Esophagus muscularis mucosa (tissue), 4 donors: ENCODE measurements around the gene AKAP12. TPM values are rescaled to one million over a fixed set of nuclear protein-coding genes. Genes with fewer than 3 reads are reported as not detected.

ENCODE experiments used
- DNase-seq: peaks from one replicate; pipeline ENCODE4 v3.0.0-alpha.2; 2017; ENCODE audit errors: extremely low spot score
- H3K27ac ChIP-seq, 4 donors: fragments of 200-600 bp; sonication (generic); replicated peaks in 1 of 4; 1 replicate in 3 of 4; 2 replicates in 1 of 4; pipeline ENCODE4 v1.5.1; 2016 to 2019; ENCODE audit warnings: mild to moderate bottlenecking in 1 of 4
- H3K27me3 ChIP-seq, 4 donors: fragments of 200-600 bp; sonication (generic); one replicate each; pipeline versions ENCODE4 v1.5.1 to v1.6.0; 2016 to 2019
- H3K36me3 ChIP-seq, 4 donors: fragments of 200-600 bp; sonication (generic); one replicate each; pipeline ENCODE4 v1.5.1; 2016 to 2019
- H3K4me1 ChIP-seq, 4 donors: fragments of 200-600 bp; sonication (generic); one replicate each; pipeline ENCODE4 v1.5.1; 2016 to 2019
- H3K4me3 ChIP-seq, 4 donors: fragments of 200-600 bp; sonication (generic); 1 replicate in 2 of 4; 2 replicates in 2 of 4; pipeline ENCODE4 v1.5.1; 2016 to 2019; ENCODE audit warnings: mild to moderate bottlenecking in 4 of 4, moderate library complexity in 1 of 4
- H3K9me3 ChIP-seq, 4 donors: fragments of 200-600 bp; sonication (generic); 1 replicate in 3 of 4; 2 replicates in 1 of 4; pipeline ENCODE4 v1.5.1; 2016 to 2019
- CTCF ChIP-seq, 3 experiments: fragments of 200-600 bp in 2 of 3; fragments of 450-650 bp in 1 of 3; sonication (generic) in 2 of 3; IDR thresholded peaks; one replicate each; pipeline ENCODE4 v1.5.1; 2017 to 2019; ENCODE audit warnings: antibody characterized with exemption in 3 of 3, mild to moderate bottlenecking in 2 of 3, moderate library complexity in 1 of 3
- EP300 ChIP-seq: sonication (generic); formaldehyde crosslinking; IDR thresholded peaks from one replicate; pipeline ENCODE4 v1.6.1; 2017; ENCODE audit warnings: antibody characterized with exemption
- POLR2A ChIP-seq: fragments of 450-650 bp; IDR thresholded peaks from one replicate; pipeline ENCODE4 v1.6.1; 2017; ENCODE audit warnings: antibody characterized with exemption, moderate library complexity, mild to moderate bottlenecking, low read depth
- POLR2AphosphoS5 ChIP-seq, 2 donors: sonication (generic); formaldehyde crosslinking; IDR thresholded peaks; one replicate each; pipeline ENCODE4 v1.6.1; 2017; ENCODE audit warnings: antibody characterized with exemption in 2 of 2
- WGBS: methylation state at CpG from one replicate; pipeline ENCODE4 v1.1.5; 2018; 5-methylcytosine and 5-hydroxymethylcytosine counted together
- intact Hi-C: fragments of 100-400 bp; cut with DNase I; formaldehyde crosslinking; loops from one replicate; pipeline ENCODE4 v1.15.1; 2023
- total RNA-seq, 4 donors: library from RNA; depleted of rRNA; stranded (reverse); fragments of >200 nt; gene quantifications; one replicate each; pipeline versions ENCODE4 v1.1.0 to v1.2.1, GENCODE V29; 2016

AKAP12 gene
- total RNA-seq, 4 donors from 2014 or later: 108 to 215 (median 187) TPM

DNA sequence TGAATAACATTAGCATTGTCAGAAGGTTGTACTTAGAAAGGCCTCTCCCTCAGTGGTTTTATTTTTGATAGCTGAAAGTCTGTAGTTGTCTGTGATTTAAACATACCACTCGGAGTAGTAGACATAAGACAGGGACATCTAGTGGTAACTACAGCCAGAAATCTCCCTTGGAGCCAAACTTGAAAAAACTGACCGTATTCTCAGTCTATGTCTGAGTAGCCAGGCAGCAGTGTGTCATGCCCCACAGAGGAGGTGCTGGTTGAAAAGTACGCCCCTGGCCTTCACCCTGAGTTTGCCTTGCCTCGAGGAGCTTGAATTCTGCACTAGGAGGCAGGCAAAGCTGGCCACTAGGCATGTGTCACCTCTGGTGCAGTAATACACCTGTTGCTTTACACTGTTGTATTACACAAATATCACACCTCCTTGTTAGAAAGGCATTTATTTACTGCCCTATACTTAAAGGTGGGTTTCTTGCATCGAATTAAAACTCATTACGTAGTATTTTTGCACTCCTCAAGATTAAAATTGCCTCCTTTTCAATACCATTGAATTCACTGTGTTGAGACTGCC lies 130.8 kb downstream of the AKAP12 start:
- no peak overlapping the region for H3K27ac ChIP-seq
- no peak for DNase-seq
- peaks cover 17 to 58% (median 38%) of the 10 kb centered on the region in 4 donors for H3K36me3 ChIP-seq
- WGBS: 68% methylated on average over 6 of the region's 6 CpGs
- peaks cover 8 to 15% (median 8%) of the 10 kb centered on the region in 4 donors for H3K4me1 ChIP-seq
- no peak overlapping the region for H3K4me3 ChIP-seq
- H3K27me3 ChIP-seq: no peaks in the 10 kb centered on the region
- TF ChIP-seq CTCF (IDR thresholded peaks at IDR 0.05) (no peak), POLR2A (no peak), POLR2AphosphoS5 (IDR thresholded peaks at IDR 0.05) (no peak), EP300 (no peak)
- H3K9me3 ChIP-seq: no peaks in the 10 kb centered on the region
- intact Hi-C loops: no loop called here

DNA sequence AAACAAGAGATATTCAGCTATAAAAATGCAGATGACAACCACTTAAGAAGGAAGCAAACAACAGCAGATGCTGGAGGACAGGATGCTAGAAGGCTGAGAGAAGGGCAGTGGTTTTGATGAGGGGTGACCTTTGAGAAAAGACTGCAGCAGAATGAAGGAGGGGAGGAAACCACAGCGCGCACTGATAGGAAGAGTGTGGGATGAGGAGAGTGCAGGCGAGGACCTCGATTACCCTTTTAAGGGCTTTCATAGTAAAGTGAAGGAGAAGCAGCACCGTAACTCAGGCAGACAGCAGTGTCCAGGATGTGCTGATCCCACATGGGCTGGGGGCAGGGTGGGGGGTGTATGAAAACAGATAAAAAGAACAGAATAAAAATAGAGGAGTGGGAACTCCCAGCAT lies 132.4 kb downstream of the AKAP12 start:
- intact Hi-C loops: no loop called here
- peaks cover 7 to 45% (median 24%) of the 10 kb centered on the region in 4 donors for H3K36me3 ChIP-seq

GRCh38 chr6:151374036-151374683 lies 134.4 kb downstream of the AKAP12 start:
- 72% methylated on average over 5 of the region's 5 CpGs for WGBS
- H3K36me3 ChIP-seq: peaks cover 7 to 34% (median 19%) of the 10 kb centered on the region in 4 donors
- H3K4me3 ChIP-seq: no peak overlapping the region
- DNase-seq: no peak
- H3K27me3 ChIP-seq: no peaks in the 10 kb centered on the region
- no peaks in the 10 kb centered on the region for H3K9me3 ChIP-seq
- no peak for TF ChIP-seq EP300
- intact Hi-C loops: no loop called here
- H3K4me1 ChIP-seq: peaks cover 8 to 15% (median 8%) of the 10 kb centered on the region in 4 donors
- peak overlapping the region in 2 of 4 donors; percentile 3 to 11 for H3K27ac ChIP-seq

More for the DNA sequence above, 132.4 kb downstream of the AKAP12 start:
- 87% methylated on average over 5 of the region's 5 CpGs for WGBS
- H3K4me3 ChIP-seq: no peak overlapping the region
- no peaks in the 10 kb centered on the region for H3K27me3 ChIP-seq
- peaks cover 8 to 15% (median 8%) of the 10 kb centered on the region in 4 donors for H3K4me1 ChIP-seq
- no peak for DNase-seq
- TF ChIP-seq POLR2A (no peak), CTCF (IDR thresholded peaks at IDR 0.05) (no peak), EP300 (no peak)
- H3K9me3 ChIP-seq: no peaks in the 10 kb centered on the region
- H3K27ac ChIP-seq: no peak overlapping the region

- Histone ChIP-seq H3K4me1 (peaks cover 8 to 19% (median 12%) of the 10 kb centered on the region in 4 donors), H3K27ac (no peak overlapping the region), H3K9me3 (no peaks in the 10 kb centered on the region), H3K36me3 (peaks cover 7 to 20% (median 13%) of the 10 kb centered on the region in 4 donors), H3K4me3 (no peak overlapping the region), H3K27me3 (no peaks in the 10 kb centered on the region)
- intact Hi-C loops: no loop called here
- 81% methylated on average over 2 of the region's 2 CpGs for WGBS
- TF ChIP-seq POLR2A (no peak), EP300 (no peak)
- DNase-seq: no peak
These were observed 136.1 kb downstream of the AKAP12 start for GRCh38 chr6:151375833-151376232.

GRCh38 chr6:151376440-151376839 lies 136.7 kb downstream of the AKAP12 start:
- Histone ChIP-seq H3K4me1 (peaks cover 8 to 21% (median 13%) of the 10 kb centered on the region in 4 donors), H3K36me3 (peaks cover 2 to 14% (median 10%) of the 10 kb centered on the region in 4 donors), H3K27ac (no peak overlapping the region), H3K4me3 (no peak overlapping the region), H3K9me3 (no peaks in the 10 kb centered on the region), H3K27me3 (no peaks in the 10 kb centered on the region)
- DNase-seq: no peak
- TF ChIP-seq EP300 (no peak), POLR2A (no peak), POLR2AphosphoS5 (IDR thresholded peaks at IDR 0.05) (no peak), CTCF (IDR thresholded peaks at IDR 0.05) (no peak)
- intact Hi-C loops: no loop called here
- 91% methylated on average over 1 of the region's 1 CpG for WGBS
